ENCODE measurements around the gene DUSP6. TPM values are rescaled to one million over a fixed set of nuclear protein-coding genes. Genes with fewer than 3 reads are reported as not detected.

DUSP6 gene
- total RNA-seq, 1 donor from 2014 or later = 95.5 TPM

DNA sequence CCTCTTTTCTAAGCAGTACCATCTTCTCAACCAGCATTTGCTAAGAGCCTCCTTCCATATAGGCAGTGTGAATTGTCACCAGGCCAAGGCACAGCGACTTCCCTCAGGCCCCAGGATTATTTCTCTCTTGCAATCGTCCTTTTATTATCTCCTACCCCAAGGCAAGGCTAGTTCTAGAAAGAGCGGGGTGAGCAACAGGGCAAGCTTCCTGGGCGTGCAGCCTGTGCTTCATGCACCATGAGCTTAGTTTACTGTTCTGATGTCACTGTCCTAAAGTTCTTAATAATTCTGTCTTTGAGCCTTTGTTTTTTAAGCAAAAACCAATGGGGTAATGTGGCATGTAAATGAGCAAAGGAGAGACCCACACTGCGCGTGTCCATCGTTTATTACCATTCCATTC is 27.9 kb downstream of the DUSP6 start:
- H3K4me1 Mint-ChIP-seq = peaks cover 15% of the 10 kb centered on the region
- H3K36me3 Mint-ChIP-seq (ENCODE audit: low read depth) = no peaks in the 10 kb centered on the region
- H3K9me3 Mint-ChIP-seq = no peaks in the 10 kb centered on the region

DNA sequence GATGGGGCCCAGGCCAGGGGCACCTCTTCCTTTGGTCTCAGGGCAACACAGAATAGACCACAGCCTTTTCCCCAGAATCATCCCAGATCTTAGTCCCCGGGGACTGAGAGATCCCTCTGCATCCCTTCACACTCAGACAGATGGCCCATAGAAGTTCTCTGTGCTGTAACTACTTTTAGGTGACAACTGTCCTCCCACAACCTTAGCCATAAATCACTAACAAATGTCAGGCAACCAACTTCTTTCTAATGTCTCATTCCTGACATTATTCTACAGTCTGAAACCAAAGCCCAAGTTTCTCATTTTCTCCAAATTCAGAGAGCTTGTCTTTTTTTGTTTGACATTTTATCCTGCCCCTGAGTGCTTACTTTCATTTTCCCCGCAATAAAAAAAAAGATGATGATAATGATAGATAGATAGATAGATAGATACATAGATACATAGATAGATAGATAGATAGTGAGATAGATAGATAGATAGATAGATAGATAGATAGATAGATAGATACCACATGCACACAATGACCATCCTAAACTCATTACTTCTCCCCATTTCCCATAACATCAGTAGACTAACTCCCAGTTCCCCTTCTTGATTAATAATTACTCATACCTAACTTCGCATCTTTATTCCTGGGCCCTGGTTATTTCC is 28.6 kb downstream of the DUSP6 start:
- H3K4me3 Mint-ChIP-seq = no peak overlapping the region
- no peaks in the 10 kb centered on the region for H3K9me3 Mint-ChIP-seq
- H3K27me3 Mint-ChIP-seq = no peaks in the 10 kb centered on the region
- intact Hi-C loops (cut with micrococcal nuclease) = no loop called here
- H3K36me3 Mint-ChIP-seq (ENCODE audit: low read depth) = no peaks in the 10 kb centered on the region
- peak; percentile 45 for DNase-seq
- peaks cover 15% of the 10 kb centered on the region for H3K4me1 Mint-ChIP-seq
- H3K27ac Mint-ChIP-seq = no peak overlapping the region

More for the DNA sequence above, 27.9 kb downstream of the DUSP6 start:
- H3K4me3 Mint-ChIP-seq = no peak overlapping the region
- H3K27ac Mint-ChIP-seq = no peak overlapping the region
- intact Hi-C loops (cut with micrococcal nuclease) = no loop called here
- H3K27me3 Mint-ChIP-seq = no peaks in the 10 kb centered on the region
- DNase-seq = peak; percentile 41

DNA sequence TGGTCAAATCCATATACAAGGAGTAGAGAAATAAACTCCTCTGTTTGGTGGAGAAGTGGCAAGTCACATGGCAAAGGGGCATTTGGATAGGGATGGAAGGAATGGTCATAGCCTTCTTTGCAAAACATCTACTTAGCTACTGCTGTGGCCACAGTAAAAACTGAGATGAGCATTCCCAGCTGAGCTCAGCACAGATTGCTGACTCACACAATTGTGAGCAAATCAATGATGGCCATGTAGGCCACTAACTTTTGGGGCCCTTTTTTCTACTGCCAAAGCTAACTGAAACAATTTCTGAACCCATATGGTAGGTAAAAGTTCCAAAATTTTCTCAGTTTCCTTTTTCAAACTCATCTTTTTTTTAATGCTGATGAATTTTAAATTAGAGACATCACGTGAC is 31.6 kb downstream of the DUSP6 start:
- Mint-ChIP-seq H3K27ac (no peak overlapping the region), H3K4me3 (no peak overlapping the region), H3K4me1 (peaks cover 11% of the 10 kb centered on the region), H3K9me3 (no peaks in the 10 kb centered on the region), H3K36me3 (ENCODE audit: low read depth) (no peaks in the 10 kb centered on the region), H3K27me3 (no peaks in the 10 kb centered on the region)
- peak; percentile 28 for DNase-seq
- intact Hi-C loops (cut with micrococcal nuclease) = no loop called here

DNA sequence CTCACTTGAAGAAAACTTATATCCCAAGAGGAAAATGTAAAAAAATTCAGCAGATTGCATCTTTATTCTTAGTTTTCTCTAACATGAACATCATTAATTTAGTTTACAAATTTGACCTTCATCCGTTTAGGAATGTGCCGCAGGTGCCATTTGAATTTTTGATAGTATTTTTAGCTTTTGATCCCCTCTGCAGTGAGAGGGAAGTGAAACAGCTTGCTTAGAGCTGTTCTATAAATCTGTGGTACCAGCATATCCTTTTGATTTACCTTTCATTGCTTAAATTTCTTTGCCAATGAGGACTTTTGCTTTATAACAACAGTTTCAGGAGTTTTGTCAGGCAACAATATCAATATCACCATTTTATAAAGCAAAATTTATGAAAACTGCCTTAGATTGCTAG is 32.7 kb downstream of the DUSP6 start:
- H3K27me3 Mint-ChIP-seq = no peaks in the 10 kb centered on the region
- H3K36me3 Mint-ChIP-seq (ENCODE audit: low read depth) = no peaks in the 10 kb centered on the region
- no peak overlapping the region for H3K4me3 Mint-ChIP-seq
- no peak overlapping the region for H3K27ac Mint-ChIP-seq
- intact Hi-C loops (cut with micrococcal nuclease) = no loop called here
- no peak for DNase-seq
- peaks cover 11% of the 10 kb centered on the region for H3K4me1 Mint-ChIP-seq
- no peaks in the 10 kb centered on the region for H3K9me3 Mint-ChIP-seq

DNA sequence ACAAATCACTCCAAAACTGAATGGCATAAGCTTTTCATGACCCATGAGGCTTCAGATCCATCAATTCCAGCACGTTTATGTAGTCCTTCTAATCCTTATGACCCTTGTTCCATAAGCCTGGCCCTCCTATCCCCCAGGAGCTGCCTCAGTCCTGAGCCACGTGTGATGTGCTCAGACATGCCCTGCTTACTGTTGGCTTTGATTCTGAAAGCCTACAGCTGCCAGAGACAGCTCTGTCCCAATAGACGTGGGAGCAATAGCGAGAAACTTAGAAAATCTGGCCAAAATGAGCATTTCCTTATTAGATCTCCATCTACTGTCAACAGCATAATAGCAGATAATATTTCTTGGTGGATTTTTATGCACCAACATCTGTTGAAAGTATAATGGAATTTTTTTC is 33.2 kb downstream of the DUSP6 start:
- no peaks in the 10 kb centered on the region for H3K27me3 Mint-ChIP-seq
- no peak overlapping the region for H3K4me3 Mint-ChIP-seq
- intact Hi-C loops (cut with micrococcal nuclease) = no loop called here
- no peaks in the 10 kb centered on the region for H3K9me3 Mint-ChIP-seq
- DNase-seq = no peak
- peaks cover 12% of the 10 kb centered on the region for H3K4me1 Mint-ChIP-seq
- no peak overlapping the region for H3K27ac Mint-ChIP-seq
- no peaks in the 10 kb centered on the region for H3K36me3 Mint-ChIP-seq (ENCODE audit: low read depth)

DNA sequence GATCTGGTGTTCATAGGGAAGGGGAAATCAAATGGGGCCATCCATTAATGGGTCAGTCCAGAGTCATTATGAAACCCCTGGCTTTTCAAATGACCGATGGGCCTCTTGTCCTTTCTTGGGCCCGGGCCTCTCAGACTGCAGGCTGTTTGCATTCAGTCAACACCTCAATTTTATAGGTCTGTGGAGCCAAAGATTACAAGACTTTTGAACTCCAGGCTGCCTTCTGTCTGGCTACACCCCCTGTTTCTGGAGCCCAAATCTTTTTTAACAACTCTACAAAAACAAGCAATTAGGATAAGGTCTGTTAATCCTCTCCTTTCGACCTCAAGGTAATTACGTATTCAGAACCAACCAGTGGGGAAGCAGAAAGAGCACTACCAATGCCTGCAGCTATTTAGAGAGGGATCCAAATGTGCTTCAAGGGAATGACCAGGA is 35.6 kb downstream of the DUSP6 start:
- no peaks in the 10 kb centered on the region for H3K27me3 Mint-ChIP-seq
- peaks cover 9% of the 10 kb centered on the region for H3K4me1 Mint-ChIP-seq
- no peaks in the 10 kb centered on the region for H3K36me3 Mint-ChIP-seq (ENCODE audit: low read depth)
- H3K4me3 Mint-ChIP-seq = no peak overlapping the region
- no peaks in the 10 kb centered on the region for H3K9me3 Mint-ChIP-seq
- DNase-seq = no peak
- intact Hi-C loops (cut with micrococcal nuclease) = no loop called here
- no peak overlapping the region for H3K27ac Mint-ChIP-seq

DNA sequence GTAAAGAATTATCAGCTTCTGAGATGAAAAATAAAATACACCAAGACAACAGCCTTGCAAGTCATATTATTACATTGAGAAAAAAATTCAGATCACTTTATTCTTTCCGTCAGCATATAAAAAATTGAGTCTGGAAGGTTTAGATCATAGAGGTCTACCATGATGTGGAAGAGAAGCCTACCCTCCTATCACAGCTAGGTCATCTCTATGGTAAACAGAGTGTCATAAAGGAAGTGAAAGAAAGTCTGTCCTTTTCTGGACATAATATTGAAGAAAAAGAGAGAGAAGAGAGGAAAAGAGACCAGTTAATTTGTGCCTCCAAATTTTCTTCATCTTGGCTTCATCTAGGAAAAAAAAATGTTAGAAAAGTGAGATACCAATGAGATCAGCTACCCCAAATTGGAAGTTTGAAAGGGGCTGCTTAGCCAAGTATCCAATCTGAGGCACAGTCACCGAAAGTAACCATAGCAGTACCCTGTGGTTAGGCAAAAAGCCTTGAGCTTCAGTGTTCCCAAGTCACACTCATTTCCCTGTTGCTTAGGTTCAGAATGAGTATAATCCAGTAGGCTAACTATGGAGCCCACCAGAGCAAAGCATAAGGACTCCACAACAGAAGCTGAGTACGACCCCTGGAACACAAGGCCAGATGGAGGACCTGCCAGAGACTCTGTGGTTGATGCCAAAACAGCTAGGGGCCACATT is 38.1 kb downstream of the DUSP6 start:
- no peaks in the 10 kb centered on the region for H3K36me3 Mint-ChIP-seq (ENCODE audit: low read depth)
- DNase-seq = no peak
- intact Hi-C loops (cut with micrococcal nuclease) = no loop called here
- H3K9me3 Mint-ChIP-seq = no peaks in the 10 kb centered on the region
- no peak overlapping the region for H3K27ac Mint-ChIP-seq
- no peaks in the 10 kb centered on the region for H3K27me3 Mint-ChIP-seq
- H3K4me3 Mint-ChIP-seq = no peak overlapping the region
- peaks cover 19% of the 10 kb centered on the region for H3K4me1 Mint-ChIP-seq

DNA sequence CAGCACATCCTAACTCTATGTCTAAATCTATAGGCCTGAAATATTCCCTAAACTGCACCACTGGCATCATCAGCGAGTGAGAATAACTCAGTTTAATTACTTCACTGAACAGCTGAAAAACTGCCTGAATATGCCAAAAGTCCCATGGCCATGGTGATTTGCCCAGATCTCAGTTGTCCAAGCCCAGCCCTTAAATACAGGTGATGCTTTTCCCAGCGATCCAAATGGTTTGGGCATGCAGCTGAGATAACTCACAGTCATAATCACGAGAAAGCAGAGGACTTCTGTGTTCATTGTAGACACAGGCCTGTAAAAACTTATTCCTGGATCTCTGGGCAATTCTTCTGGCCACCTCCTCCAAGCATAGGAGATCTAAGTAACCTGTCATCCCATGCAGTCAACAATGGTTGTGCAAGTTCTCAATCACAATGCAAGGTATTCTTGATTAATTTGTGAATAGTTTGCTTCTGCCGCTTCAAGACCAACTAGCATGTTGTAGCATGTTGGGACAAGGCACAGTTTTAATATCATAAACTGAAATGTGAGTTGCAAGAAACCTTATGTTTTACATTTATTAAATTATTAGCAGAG is 40.5 kb downstream of the DUSP6 start:
- DNase-seq = no peak
- no peaks in the 10 kb centered on the region for H3K36me3 Mint-ChIP-seq (ENCODE audit: low read depth)
- intact Hi-C loops (cut with micrococcal nuclease) = no loop called here
- H3K27me3 Mint-ChIP-seq = no peaks in the 10 kb centered on the region
- peaks cover 37% of the 10 kb centered on the region for H3K4me1 Mint-ChIP-seq
- no peak overlapping the region for H3K27ac Mint-ChIP-seq
- H3K9me3 Mint-ChIP-seq = peaks cover 8% of the 10 kb centered on the region
- H3K4me3 Mint-ChIP-seq = no peak overlapping the region

DNA sequence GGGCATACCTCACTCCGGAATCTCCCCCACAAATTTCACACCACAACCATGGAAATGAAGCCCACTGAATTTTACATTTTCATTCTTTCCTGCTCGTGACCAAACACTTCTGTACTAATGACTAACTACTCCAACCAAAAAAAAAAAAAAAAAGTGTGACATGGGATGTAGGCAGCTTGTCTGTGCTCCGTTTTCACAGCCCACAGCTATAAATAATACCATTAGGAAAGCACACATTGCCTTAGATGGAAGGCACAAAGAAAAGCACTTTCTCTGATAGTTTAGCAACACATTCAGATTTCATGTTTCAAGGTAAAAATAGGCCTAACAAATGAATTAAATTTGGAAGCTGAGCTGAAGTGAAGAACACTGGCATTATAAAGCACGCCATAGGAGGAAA is 42.5 kb downstream of the DUSP6 start:
- intact Hi-C loops (cut with micrococcal nuclease) = no loop called here
- Mint-ChIP-seq H3K4me3 (no peak overlapping the region), H3K9me3 (peaks cover 8% of the 10 kb centered on the region), H3K36me3 (ENCODE audit: low read depth) (no peaks in the 10 kb centered on the region), H3K27me3 (no peaks in the 10 kb centered on the region), H3K27ac (no peak overlapping the region), H3K4me1 (peaks cover 36% of the 10 kb centered on the region)
- DNase-seq = no peak

DNA sequence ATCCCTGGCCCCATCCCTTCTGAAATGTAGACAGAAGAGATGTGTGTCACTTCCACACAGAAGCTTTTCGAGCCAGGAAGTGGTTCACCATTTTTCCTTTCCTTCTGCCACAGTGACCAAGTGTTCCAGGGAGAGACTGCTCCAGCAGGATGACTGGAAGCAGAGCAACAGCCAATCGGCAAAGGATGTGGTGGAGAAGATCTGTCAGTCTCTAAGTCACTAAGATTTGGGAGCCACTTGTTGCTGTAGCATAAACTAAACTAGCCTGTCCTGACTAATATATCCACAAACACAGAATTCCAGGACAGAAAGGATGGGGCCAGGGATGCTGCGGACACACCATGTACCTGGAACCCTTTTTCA is 42.9 kb downstream of the DUSP6 start:
- intact Hi-C loops (cut with micrococcal nuclease) = no loop called here
- no peak overlapping the region for H3K27ac Mint-ChIP-seq
- no peaks in the 10 kb centered on the region for H3K27me3 Mint-ChIP-seq
- H3K9me3 Mint-ChIP-seq = peaks cover 8% of the 10 kb centered on the region
- peaks cover 36% of the 10 kb centered on the region for H3K4me1 Mint-ChIP-seq
- no peaks in the 10 kb centered on the region for H3K36me3 Mint-ChIP-seq (ENCODE audit: low read depth)
- H3K4me3 Mint-ChIP-seq = no peak overlapping the region
- no peak for DNase-seq

DNA sequence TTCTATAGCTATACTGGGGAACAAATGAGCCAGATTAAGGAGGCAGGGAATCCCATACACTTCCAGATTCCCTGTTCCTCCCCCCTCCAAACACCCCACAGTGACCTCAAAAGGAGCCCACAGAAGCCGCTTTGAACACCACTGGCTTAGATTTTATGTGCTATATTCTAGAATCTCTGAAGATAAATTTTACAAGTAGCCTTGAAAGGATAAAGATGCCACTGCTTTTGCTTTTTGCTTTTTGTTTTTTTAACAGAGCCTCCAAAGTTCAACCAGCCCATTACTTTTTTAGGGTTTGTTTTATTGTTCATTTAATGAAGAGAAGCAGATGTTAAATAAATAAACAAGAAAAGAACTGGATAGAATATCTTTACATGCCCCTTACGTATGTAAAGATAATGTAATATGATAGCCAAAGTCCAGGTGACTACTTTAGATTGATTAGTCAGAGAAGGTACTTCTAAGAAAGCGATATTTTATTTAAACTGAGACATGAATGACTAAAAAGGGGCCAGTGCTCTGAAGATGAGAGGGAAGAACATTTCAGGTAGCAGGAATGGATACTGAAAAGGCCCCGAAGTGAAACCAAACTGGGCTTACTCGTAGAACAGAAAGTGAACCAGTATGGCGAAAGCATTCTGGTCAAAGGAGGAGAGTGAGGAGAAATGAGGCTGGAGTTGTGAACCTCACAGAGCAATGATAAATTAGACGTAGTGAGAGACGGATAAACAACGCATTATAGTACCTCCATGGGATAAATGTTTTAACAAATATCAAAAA is 44.6 kb downstream of the DUSP6 start:
- Mint-ChIP-seq H3K4me3 (peak overlapping the region; percentile 1), H3K9me3 (peaks cover 8% of the 10 kb centered on the region), H3K27me3 (no peaks in the 10 kb centered on the region), H3K4me1 (peaks cover 33% of the 10 kb centered on the region), H3K36me3 (ENCODE audit: low read depth) (no peaks in the 10 kb centered on the region), H3K27ac (no peak overlapping the region)
- peak; percentile 66 for DNase-seq
- intact Hi-C loops (cut with micrococcal nuclease) = no loop called here

DNA sequence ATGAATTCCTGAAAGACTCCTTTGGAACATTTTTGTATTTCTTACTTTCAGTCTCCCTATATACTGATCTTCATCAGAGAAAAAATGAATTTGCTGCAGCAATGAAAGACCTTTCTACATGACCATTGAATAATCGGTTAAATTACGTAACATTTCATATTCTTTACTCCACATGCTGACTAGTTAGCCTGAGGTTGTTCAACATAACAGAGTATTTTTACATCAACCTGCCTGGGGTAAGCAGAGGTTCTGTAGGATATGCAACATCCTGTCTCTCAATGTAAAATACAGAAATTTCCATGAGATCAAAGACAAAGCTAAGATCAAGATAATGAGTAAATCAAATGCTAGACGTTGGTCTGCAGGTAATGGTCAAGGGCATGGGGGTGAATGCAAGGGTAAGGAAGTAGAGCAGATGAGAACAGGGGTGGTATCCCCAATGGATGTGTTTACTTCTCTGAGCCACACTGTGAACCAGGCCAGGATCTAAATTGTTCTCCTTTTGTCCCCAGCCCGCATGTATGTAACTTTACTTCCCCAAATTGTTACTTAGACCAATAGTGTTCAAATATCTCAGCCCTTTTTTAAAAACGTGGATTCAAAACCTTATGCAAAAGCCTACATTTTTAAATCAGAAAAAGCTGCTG is 45.4 kb downstream of the DUSP6 start:
- Mint-ChIP-seq H3K27me3 (no peaks in the 10 kb centered on the region), H3K27ac (no peak overlapping the region), H3K4me3 (no peak overlapping the region), H3K9me3 (peaks cover 8% of the 10 kb centered on the region), H3K4me1 (peaks cover 33% of the 10 kb centered on the region), H3K36me3 (ENCODE audit: low read depth) (no peaks in the 10 kb centered on the region)
- intact Hi-C loops (cut with micrococcal nuclease) = no loop called here
- DNase-seq = no peak

DNA sequence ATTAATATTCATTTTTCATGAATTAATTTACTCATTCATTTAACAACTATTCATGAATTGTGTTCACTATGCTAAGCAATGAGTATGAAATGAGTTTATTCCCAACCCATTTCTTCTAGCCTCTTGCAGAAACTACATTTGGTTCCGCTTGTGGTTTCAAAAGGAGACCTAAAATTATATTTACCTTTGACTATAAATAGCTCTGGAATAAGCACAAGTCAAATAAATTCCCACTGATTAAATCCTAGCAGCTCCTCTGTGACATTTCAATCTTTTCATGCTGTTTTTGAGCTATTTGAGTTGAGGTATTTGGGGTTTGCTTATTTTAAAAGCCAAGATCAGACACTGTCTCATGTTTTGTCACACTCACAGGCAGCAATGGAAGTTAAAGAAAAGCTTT is 46.9 kb downstream of the DUSP6 start:
- peaks cover 8% of the 10 kb centered on the region for H3K9me3 Mint-ChIP-seq
- H3K4me3 Mint-ChIP-seq = no peak overlapping the region
- no peak for DNase-seq
- peaks cover 35% of the 10 kb centered on the region for H3K4me1 Mint-ChIP-seq
- H3K36me3 Mint-ChIP-seq (ENCODE audit: low read depth) = no peaks in the 10 kb centered on the region
- H3K27ac Mint-ChIP-seq = no peak overlapping the region
- intact Hi-C loops (cut with micrococcal nuclease) = no loop called here
- H3K27me3 Mint-ChIP-seq = peaks cover 3% of the 10 kb centered on the region

Measured in activated CD4-positive, alpha-beta T cell treated with anti-CD3 and anti-CD28 coated beads, Interleukin-2, amount 10 ng/mL, durations not matched to agents 24 days and 14 days (primary cell).